ENCODE results near the gene TPBGL. TPM values are rescaled to one million over a fixed set of nuclear protein-coding genes. Genes with fewer than 3 reads are reported as not detected.
A peak's percentile ranks its signal among the peaks of the same experiment; 100 is the strongest.

The TPBGL gene
- total RNA-seq, result under 1 TPM; 0.26 to 0.40 TPM

DNA sequence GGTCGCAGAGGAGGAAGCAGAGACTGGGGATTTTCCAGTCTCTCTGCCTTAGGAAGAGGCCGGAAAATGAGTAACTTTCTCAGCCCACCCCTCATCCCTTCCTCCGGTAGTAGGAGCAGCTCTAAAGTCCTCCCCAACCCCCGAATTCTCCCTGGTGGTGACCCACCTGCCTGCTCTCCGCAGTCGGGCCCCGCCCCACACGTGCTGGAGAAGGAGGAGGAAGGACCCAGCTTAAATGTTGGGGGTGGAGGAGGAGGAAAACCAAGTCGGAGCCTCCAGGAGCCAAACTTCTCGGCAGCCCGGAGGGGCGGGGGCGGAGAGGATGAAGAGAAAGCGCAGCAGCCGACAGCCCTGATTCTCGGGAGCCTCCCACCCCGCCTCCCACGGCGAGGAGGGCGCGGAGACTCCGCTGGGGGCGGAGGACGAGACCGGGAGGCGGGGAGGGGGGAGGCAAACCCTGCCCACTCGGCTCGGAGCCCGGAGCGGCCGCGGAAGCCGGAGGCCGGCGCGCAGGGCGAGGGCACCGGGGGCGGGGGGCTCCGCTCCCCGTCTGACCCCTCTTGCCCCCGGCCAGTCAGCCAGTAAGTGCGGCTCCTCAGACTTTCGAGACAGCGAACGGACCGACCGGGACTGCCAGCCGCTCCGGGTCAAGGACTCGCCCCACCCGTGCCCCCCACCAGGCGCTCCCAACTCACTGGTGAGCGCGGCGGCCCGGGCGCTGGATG lies at the start of gene TPBGL:
Gene TPBGL, plus strand, starts transcription at position 464 of the 725 bp plus-strand sequence. CDS start 276 bp downstream, outside the sequence.
- H3K4me1 Mint-ChIP-seq, result no peaks in the 10 kb centered on the region
- ATAC-seq (replicated peaks), result no peak
- no peak within 1 kb of the TSS for H3K27ac Mint-ChIP-seq
- H3K9me3 Mint-ChIP-seq, result no peaks in the 10 kb centered on the region
- H3K4me3 Mint-ChIP-seq, result peak within 1 kb of the TSS; percentile 78
- peaks cover 20% of the 10 kb centered on the region for H3K27me3 Mint-ChIP-seq
- H3K36me3 Mint-ChIP-seq (ENCODE audit: low read depth), result peaks cover 4% of the 10 kb centered on the region

DNA sequence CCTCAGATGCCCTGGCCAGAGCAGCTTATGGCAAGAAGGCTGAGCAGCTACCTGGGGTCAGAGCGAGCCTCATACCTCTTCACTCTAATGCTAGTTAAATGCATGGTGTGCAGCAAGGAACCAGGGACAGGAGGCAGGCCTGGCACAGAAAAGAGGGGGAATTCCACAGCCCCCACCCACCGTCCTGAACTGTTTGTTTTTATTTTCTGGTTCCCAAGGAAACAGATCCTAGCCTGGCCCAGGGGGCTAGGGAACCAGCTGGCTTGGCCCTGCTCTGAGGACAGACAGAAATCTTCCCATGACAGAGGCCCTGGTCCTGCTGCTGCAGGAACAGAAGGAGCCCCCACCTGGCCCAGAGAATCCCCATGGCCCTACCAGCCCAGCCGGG lies 49.2 kb upstream of the TPBGL start:
- no peak overlapping the region for H3K27ac Mint-ChIP-seq
- no peak for ATAC-seq (replicated peaks)
- H3K4me1 Mint-ChIP-seq, result no peaks in the 10 kb centered on the region
- peaks cover 3% of the 10 kb centered on the region for H3K27me3 Mint-ChIP-seq
- no peak overlapping the region for H3K4me3 Mint-ChIP-seq
- no peaks in the 10 kb centered on the region for H3K36me3 Mint-ChIP-seq (ENCODE audit: low read depth)
- no peaks in the 10 kb centered on the region for H3K9me3 Mint-ChIP-seq

DNA sequence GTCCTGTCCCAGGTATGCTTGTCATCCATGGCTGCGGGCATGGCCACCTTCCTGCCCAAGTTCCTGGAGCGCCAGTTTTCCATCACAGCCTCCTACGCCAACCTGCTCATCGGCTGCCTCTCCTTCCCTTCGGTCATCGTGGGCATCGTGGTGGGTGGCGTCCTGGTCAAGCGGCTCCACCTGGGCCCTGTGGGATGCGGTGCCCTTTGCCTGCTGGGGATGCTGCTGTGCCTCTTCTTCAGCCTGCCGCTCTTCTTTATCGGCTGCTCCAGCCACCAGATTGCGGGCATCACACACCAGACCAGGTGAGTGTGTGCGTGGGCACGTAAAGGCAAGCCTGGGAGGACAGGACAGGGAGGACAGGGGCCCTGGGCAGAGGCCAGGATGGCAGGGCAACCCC lies 47.3 kb upstream of the TPBGL start:
- Mint-ChIP-seq H3K36me3 (ENCODE audit: low read depth) (no peaks in the 10 kb centered on the region), H3K27me3 (peaks cover 3% of the 10 kb centered on the region), H3K27ac (no peak overlapping the region), H3K4me1 (no peaks in the 10 kb centered on the region), H3K9me3 (no peaks in the 10 kb centered on the region), H3K4me3 (no peak overlapping the region)
- ATAC-seq (replicated peaks), result no peak

- H3K27ac Mint-ChIP-seq, result no peak overlapping the region
- H3K36me3 Mint-ChIP-seq (ENCODE audit: low read depth), result no peaks in the 10 kb centered on the region
- no peaks in the 10 kb centered on the region for H3K9me3 Mint-ChIP-seq
- H3K27me3 Mint-ChIP-seq, result peaks cover 3% of the 10 kb centered on the region
- H3K4me3 Mint-ChIP-seq, result no peak overlapping the region
- H3K4me1 Mint-ChIP-seq, result no peaks in the 10 kb centered on the region
- no peak for ATAC-seq (replicated peaks)
These were observed 46.9 kb upstream of the TPBGL start for GRCh38 chr11:75193711-75194110.

DNA sequence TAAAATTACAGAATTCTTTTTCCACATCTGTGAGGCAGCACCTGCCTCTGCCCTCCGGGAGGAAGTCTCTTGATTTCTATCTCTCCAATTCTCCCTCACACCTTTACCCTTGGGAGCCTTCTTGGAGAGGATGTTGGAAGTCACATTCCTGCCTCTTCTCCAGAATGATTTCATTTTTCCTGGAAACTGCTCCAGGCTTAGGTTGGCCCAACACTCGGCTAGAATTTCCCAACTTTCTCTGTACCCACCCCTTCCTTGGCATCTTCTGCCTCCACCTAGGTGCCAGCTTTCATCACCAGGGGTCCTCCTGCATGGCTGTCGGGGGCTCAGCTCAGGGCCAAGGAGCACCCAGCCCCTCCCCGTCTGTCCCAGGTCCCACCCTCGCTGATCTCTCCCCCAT lies 46.4 kb upstream of the TPBGL start:
- H3K9me3 Mint-ChIP-seq, result no peaks in the 10 kb centered on the region

DNA sequence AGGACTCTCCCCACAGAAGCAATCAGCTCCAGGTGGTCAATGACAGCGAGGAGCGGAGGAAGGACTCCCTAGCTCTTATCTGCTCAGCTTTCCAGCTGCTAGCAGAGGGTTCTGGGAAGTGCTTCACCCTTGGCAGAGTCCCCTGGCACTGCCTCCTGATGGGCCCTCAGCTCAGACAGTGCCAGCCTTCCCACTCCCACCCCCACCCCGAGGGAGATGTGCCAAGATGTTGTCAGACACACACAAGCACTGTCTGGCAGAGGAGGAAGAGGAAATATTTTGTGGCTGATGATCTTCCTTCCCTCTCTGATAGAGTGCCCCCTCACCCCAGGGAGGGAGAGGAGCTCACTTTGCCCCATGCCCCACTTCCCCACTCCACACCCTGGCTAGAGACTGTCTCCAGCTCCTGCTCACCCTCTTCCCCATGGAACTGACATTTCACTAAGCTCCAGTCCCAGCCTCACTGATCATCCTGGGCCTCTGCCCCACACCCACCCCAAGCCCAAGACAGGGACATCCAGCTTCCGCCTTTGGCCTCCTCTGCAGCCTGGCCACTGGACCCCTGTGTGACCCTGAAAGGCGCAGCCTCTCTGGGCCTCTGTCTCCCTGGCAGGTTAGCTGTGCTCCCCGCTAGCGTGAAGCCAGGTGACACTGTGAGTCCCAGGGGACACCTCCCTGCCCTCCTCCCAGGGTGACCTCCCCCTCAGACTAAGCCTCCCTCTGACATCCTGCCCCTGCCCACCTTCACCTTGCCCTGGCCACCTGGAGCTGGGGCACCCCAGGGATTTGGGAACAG lies 45.2 kb upstream of the TPBGL start:
- no peaks in the 10 kb centered on the region for H3K36me3 Mint-ChIP-seq (ENCODE audit: low read depth)
- no peak overlapping the region for H3K27ac Mint-ChIP-seq
- no peaks in the 10 kb centered on the region for H3K4me1 Mint-ChIP-seq
- H3K27me3 Mint-ChIP-seq, result peaks cover 3% of the 10 kb centered on the region
- no peak for ATAC-seq (replicated peaks)
- H3K4me3 Mint-ChIP-seq, result no peak overlapping the region
- H3K9me3 Mint-ChIP-seq, result no peaks in the 10 kb centered on the region

More for the DNA sequence above, 46.4 kb upstream of the TPBGL start:
- H3K27ac Mint-ChIP-seq, result no peak overlapping the region
- no peak overlapping the region for H3K4me3 Mint-ChIP-seq
- H3K36me3 Mint-ChIP-seq (ENCODE audit: low read depth), result no peaks in the 10 kb centered on the region
- H3K27me3 Mint-ChIP-seq, result peaks cover 3% of the 10 kb centered on the region
- ATAC-seq (replicated peaks), result no peak
- H3K4me1 Mint-ChIP-seq, result no peaks in the 10 kb centered on the region

DNA sequence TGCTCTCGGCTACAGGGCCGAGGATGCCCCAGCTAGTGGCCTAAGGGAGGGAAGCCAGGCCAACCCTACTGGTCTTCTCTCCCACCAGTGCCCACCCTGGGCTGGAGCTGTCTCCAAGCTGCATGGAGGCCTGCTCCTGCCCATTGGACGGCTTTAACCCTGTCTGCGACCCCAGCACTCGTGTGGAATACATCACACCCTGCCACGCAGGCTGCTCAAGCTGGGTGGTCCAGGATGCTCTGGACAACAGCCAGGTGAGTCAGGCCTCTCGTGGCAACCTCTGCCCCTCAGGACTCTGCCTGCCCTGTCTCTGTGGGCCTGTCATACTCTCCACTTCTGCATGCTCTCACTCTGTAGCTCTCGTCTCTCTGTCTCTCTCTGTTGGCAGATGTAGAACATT lies 44.1 kb upstream of the TPBGL start:
- H3K9me3 Mint-ChIP-seq, result no peaks in the 10 kb centered on the region
- no peaks in the 10 kb centered on the region for H3K36me3 Mint-ChIP-seq (ENCODE audit: low read depth)
- H3K27ac Mint-ChIP-seq, result no peak overlapping the region
- no peak overlapping the region for H3K4me3 Mint-ChIP-seq
- peaks cover 3% of the 10 kb centered on the region for H3K27me3 Mint-ChIP-seq
- H3K4me1 Mint-ChIP-seq, result no peaks in the 10 kb centered on the region
- no peak for ATAC-seq (replicated peaks)

GRCh38 chr11:75197512-75198277 lies 42.9 kb upstream of the TPBGL start:
- Mint-ChIP-seq H3K36me3 (ENCODE audit: low read depth) (no peaks in the 10 kb centered on the region), H3K27me3 (peaks cover 3% of the 10 kb centered on the region), H3K4me1 (no peaks in the 10 kb centered on the region), H3K4me3 (no peak overlapping the region), H3K9me3 (no peaks in the 10 kb centered on the region), H3K27ac (no peak overlapping the region)
- no peak for ATAC-seq (replicated peaks)

- Mint-ChIP-seq H3K9me3 (no peaks in the 10 kb centered on the region), H3K36me3 (ENCODE audit: low read depth) (no peaks in the 10 kb centered on the region), H3K4me1 (no peaks in the 10 kb centered on the region), H3K4me3 (no peak overlapping the region), H3K27me3 (peaks cover 3% of the 10 kb centered on the region), H3K27ac (no peak overlapping the region)
- no peak for ATAC-seq (replicated peaks)
These were observed 42.1 kb upstream of the TPBGL start for GRCh38 chr11:75198278-75198973.

- H3K9me3 Mint-ChIP-seq, result no peaks in the 10 kb centered on the region
- H3K27ac Mint-ChIP-seq, result no peak overlapping the region
- H3K27me3 Mint-ChIP-seq, result peaks cover 3% of the 10 kb centered on the region
- ATAC-seq (replicated peaks), result no peak
- no peaks in the 10 kb centered on the region for H3K4me1 Mint-ChIP-seq
- H3K36me3 Mint-ChIP-seq (ENCODE audit: low read depth), result no peaks in the 10 kb centered on the region
- H3K4me3 Mint-ChIP-seq, result no peak overlapping the region
These were observed 41.1 kb upstream of the TPBGL start for GRCh38 chr11:75199412-75199955.

- Mint-ChIP-seq H3K27ac (no peak overlapping the region), H3K36me3 (ENCODE audit: low read depth) (no peaks in the 10 kb centered on the region), H3K9me3 (no peaks in the 10 kb centered on the region), H3K4me1 (no peaks in the 10 kb centered on the region), H3K4me3 (no peak overlapping the region), H3K27me3 (no peaks in the 10 kb centered on the region)
- ATAC-seq (replicated peaks), result no peak
These were observed 40.5 kb upstream of the TPBGL start for GRCh38 chr11:75200051-75200450.

DNA sequence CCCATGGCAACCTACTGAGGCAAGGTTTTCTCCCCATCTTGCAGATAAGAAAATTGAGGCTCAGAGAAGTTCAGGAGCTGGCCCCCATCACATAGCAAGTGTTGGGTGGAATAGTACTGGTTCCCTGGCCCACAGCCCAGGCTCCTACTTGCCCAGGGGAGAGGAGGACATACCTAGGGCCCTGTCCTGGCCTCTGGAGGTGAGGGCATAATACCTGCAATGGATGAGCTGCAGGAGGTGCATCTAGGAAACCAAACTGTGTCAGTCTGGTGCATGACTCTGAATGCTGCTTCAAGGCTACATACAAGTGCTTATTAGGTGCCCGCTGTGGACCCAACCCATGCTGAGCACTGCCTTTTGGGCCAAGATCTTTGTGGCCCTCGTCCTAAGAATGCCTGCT lies 40.0 kb upstream of the TPBGL start:
- Mint-ChIP-seq H3K9me3 (no peaks in the 10 kb centered on the region), H3K4me1 (no peaks in the 10 kb centered on the region), H3K27ac (no peak overlapping the region), H3K4me3 (no peak overlapping the region), H3K27me3 (no peaks in the 10 kb centered on the region), H3K36me3 (ENCODE audit: low read depth) (no peaks in the 10 kb centered on the region)
- ATAC-seq (replicated peaks), result no peak

DNA sequence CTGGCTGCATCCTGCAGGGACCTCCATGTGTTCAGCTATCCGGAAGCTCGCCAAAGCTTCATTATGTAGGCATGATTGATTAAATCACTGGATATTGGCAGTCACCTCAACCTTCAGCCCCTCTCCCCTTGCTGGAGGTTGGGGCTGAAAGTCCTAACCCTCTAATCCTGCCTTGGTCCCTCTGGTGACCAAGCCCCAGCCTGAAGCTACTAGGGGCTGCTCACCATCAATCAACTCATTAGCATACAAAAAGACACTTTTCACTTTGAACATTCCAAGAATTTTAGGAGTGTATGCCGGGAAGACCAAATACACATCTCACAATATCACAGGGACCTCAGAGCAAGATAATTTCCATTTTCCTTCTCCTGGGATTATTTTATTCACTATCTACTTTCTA lies 38.8 kb upstream of the TPBGL start:
- Mint-ChIP-seq H3K4me1 (no peaks in the 10 kb centered on the region), H3K27ac (no peak overlapping the region), H3K36me3 (ENCODE audit: low read depth) (no peaks in the 10 kb centered on the region), H3K4me3 (no peak overlapping the region), H3K9me3 (no peaks in the 10 kb centered on the region), H3K27me3 (peaks cover 6% of the 10 kb centered on the region)
- ATAC-seq (replicated peaks), result no peak

DNA sequence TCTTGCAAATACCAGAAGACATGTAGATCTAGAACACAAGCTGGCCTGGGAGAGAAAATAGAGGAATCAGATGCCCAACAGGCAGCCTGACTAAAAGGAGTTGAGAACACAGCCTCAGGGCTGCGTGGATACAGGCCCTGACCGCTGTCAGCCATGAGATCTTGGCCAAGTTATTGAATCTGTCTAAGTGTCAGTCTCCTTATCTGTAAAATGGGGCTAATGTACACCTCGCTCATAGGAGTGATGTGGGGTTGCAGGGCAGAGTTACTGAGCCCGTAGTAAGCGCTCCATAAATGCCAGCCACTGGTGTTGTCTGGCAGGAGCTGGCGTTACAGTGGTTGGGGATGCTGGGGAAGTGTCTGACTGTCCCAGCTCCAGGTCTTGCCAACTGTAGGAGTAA lies 38.4 kb upstream of the TPBGL start:
- H3K27ac Mint-ChIP-seq, result no peak overlapping the region
- ATAC-seq (replicated peaks), result no peak

More for the DNA sequence above, 38.4 kb upstream of the TPBGL start:
- peaks cover 7% of the 10 kb centered on the region for H3K27me3 Mint-ChIP-seq
- H3K9me3 Mint-ChIP-seq, result no peaks in the 10 kb centered on the region
- no peaks in the 10 kb centered on the region for H3K36me3 Mint-ChIP-seq (ENCODE audit: low read depth)
- no peaks in the 10 kb centered on the region for H3K4me1 Mint-ChIP-seq
- no peak overlapping the region for H3K4me3 Mint-ChIP-seq
